H9 (cell line): Measurements from ENCODE around the gene ZNF281. TPM values are rescaled to one million over a fixed set of nuclear protein-coding genes. Genes with fewer than 3 reads are reported as not detected.

Experiments
- DNase-seq: peaks from one replicate; pipeline ENCODE4 v3.0.0-alpha.2; 2017
- H2AFZ ChIP-seq: one replicate; pipeline ENCODE4 v1.6.1; 2013; ENCODE audit warnings: mild to moderate bottlenecking, low read length, control low read depth, moderate library complexity
- H2AK5ac ChIP-seq: 2 replicates; pipeline ENCODE4 v1.6.1; 2013; ENCODE audit warnings: low read length, control low read depth, mixed read lengths; ENCODE audit not compliant: insufficient read length
- H2BK120ac ChIP-seq: one replicate; pipeline ENCODE4 v1.6.1; 2013; ENCODE audit warnings: low read depth, mild to moderate bottlenecking, low read length, control low read depth, inconsistent platforms; ENCODE audit not compliant: poor library complexity, severe bottlenecking
- H2BK12ac ChIP-seq: 2 replicates; pipeline ENCODE4 v1.6.1; 2013; ENCODE audit warnings: low read length, control low read depth, mixed read lengths, low read depth; ENCODE audit not compliant: insufficient read length
- H2BK15ac ChIP-seq: 2 replicates; pipeline ENCODE4 v1.6.1; 2013; ENCODE audit warnings: low read depth, low read length, control low read depth
- H2BK20ac ChIP-seq: one replicate; pipeline ENCODE4 v1.6.1; 2013; ENCODE audit warnings: low read depth, mild to moderate bottlenecking, low read length, control low read depth, inconsistent platforms; ENCODE audit not compliant: poor library complexity, severe bottlenecking
- H2BK5ac ChIP-seq: 2 replicates; pipeline ENCODE4 v1.6.1; 2013; ENCODE audit warnings: low read length, control low read depth, mixed read lengths; ENCODE audit not compliant: insufficient read length
- H3K14ac ChIP-seq: 2 replicates; pipeline ENCODE4 v1.6.1; 2013; ENCODE audit warnings: low read length, control low read depth; ENCODE audit not compliant: insufficient read depth
- H3K18ac ChIP-seq: 2 replicates; pipeline ENCODE4 v1.6.1; 2013; ENCODE audit warnings: low read depth, mild to moderate bottlenecking, mixed read lengths, low read length, control low read depth; ENCODE audit not compliant: insufficient read length
- H3K23ac ChIP-seq: 2 replicates; pipeline ENCODE4 v1.6.1; 2013; ENCODE audit warnings: low read length, control low read depth, mixed read lengths, low read depth; ENCODE audit not compliant: insufficient read length
- H3K23me2 ChIP-seq: 2 replicates; pipeline ENCODE4 v1.6.1; 2013; ENCODE audit warnings: low read depth, mild to moderate bottlenecking, mixed read lengths, low read length, control low read depth; ENCODE audit not compliant: insufficient read length, poor library complexity, severe bottlenecking
- H3K27ac ChIP-seq: 2 replicates; pipeline ENCODE4 v1.5.1; 2013; ENCODE audit warnings: low read length, control low read depth, mixed read lengths, low read depth; ENCODE audit not compliant: insufficient read length
- H3K27me3 ChIP-seq: 2 replicates; pipeline ENCODE4 v1.6.1; 2013; ENCODE audit warnings: low read length, control low read depth, inconsistent platforms; ENCODE audit not compliant: insufficient read depth
- H3K4ac ChIP-seq: 2 replicates; pipeline ENCODE4 v1.6.1; 2013; ENCODE audit warnings: low read depth, mild to moderate bottlenecking, control low read depth, inconsistent platforms, low read length, moderate library complexity
- H3K4me1 ChIP-seq: 2 replicates; pipeline ENCODE4 v1.6.1; 2013; ENCODE audit warnings: low read length, control low read depth, inconsistent platforms; ENCODE audit not compliant: insufficient read depth
- H3K4me2 ChIP-seq: 2 replicates; pipeline ENCODE4 v1.6.1; 2013; ENCODE audit warnings: low read length, control low read depth, mixed read lengths; ENCODE audit not compliant: insufficient read length, insufficient read depth
- H3K56ac ChIP-seq: 2 replicates; pipeline ENCODE4 v1.6.1; 2013; ENCODE audit warnings: low read depth, mild to moderate bottlenecking, mixed read lengths, low read length, control low read depth; ENCODE audit not compliant: insufficient read length
- H3K79me1 ChIP-seq: 2 replicates; pipeline ENCODE4 v1.6.1; 2013; ENCODE audit warnings: low read depth, mild to moderate bottlenecking, moderate library complexity, low read length, control low read depth, inconsistent platforms; ENCODE audit not compliant: insufficient read depth, poor library complexity, severe bottlenecking
- H3K79me2 ChIP-seq: 2 replicates; pipeline ENCODE4 v1.6.1; 2013; ENCODE audit warnings: low read length, control low read depth, inconsistent platforms; ENCODE audit not compliant: insufficient read depth
- H3K9ac ChIP-seq: 2 replicates; pipeline ENCODE4 v1.6.1; 2013; ENCODE audit warnings: low read length, control low read depth, mixed read lengths; ENCODE audit not compliant: insufficient read length; ENCODE audit errors: extremely low read depth
- H3K9me3 ChIP-seq: one replicate; pipeline ENCODE4 v1.6.1; 2013; ENCODE audit warnings: low read depth, low read length, inconsistent platforms; ENCODE audit not compliant: control insufficient read depth
- H3T11ph ChIP-seq: one replicate; pipeline ENCODE4 v1.6.1; 2013; ENCODE audit warnings: mild to moderate bottlenecking, low read length, control low read depth, inconsistent platforms
- H4K20me1 ChIP-seq: one replicate; pipeline ENCODE4 v1.6.1; 2013; ENCODE audit not compliant: control insufficient read depth, insufficient read length, insufficient read depth
- H4K5ac ChIP-seq: 2 replicates; pipeline ENCODE4 v1.6.1; 2013; ENCODE audit warnings: low read depth, mild to moderate bottlenecking, mixed read lengths, low read length, control low read depth; ENCODE audit not compliant: insufficient read length
- H4K8ac ChIP-seq: replicated peaks from 2 replicates; pipeline ENCODE4 v1.6.1; 2013; ENCODE audit warnings: low read length, control low read depth, mixed read lengths, low read depth; ENCODE audit not compliant: insufficient read length
- H4K91ac ChIP-seq: 2 replicates; pipeline ENCODE4 v1.6.1; 2013; ENCODE audit warnings: low read depth, mild to moderate bottlenecking, moderate library complexity, mixed read lengths, low read length, control low read depth; ENCODE audit not compliant: insufficient read length
- H3K27ac Mint-ChIP-seq, 3 experiments: 2 replicates in 2 of 3; 3 replicates in 1 of 3; pipeline ENCODE4 v1.8.0; 2020 to 2021; ENCODE audit warnings: mixed read lengths in 3 of 3, mild to moderate bottlenecking in 1 of 3, moderate library complexity in 1 of 3
- H3K27me3 Mint-ChIP-seq: 2 replicates; pipeline ENCODE4 v1.8.0; 2021; ENCODE audit warnings: low read depth, mild to moderate bottlenecking, moderate library complexity, mixed read lengths
- H3K36me3 Mint-ChIP-seq, 3 experiments: 2 replicates in 2 of 3; 3 replicates in 1 of 3; pipeline ENCODE4 v1.8.0; 2020 to 2021; ENCODE audit warnings: low read depth in 3 of 3, mixed read lengths in 3 of 3; ENCODE audit not compliant: insufficient read depth in 1 of 3
- H3K4me1 Mint-ChIP-seq, 2 experiments: 2 replicates each; pipeline ENCODE4 v1.8.0; 2020; ENCODE audit warnings: mixed read lengths in 2 of 2
- H3K4me3 Mint-ChIP-seq, 2 experiments: 2 replicates in 1 of 2; 3 replicates in 1 of 2; pipeline ENCODE4 v1.8.0; 2020 to 2021; ENCODE audit warnings: mild to moderate bottlenecking in 2 of 2, mixed read lengths in 2 of 2, moderate library complexity in 1 of 2
- H3K9me3 Mint-ChIP-seq, 2 experiments: 2 replicates in 1 of 2; 3 replicates in 1 of 2; pipeline ENCODE4 v1.8.0; 2020; ENCODE audit warnings: mild to moderate bottlenecking in 2 of 2, mixed read lengths in 2 of 2, moderate library complexity in 1 of 2
- WGBS: extraction: QIAGEN DNeasy Blood & Tissue Kit; methylation state at CpG from one replicate; pipeline ENCODE4 v1.1.7; 2013; ENCODE audit warnings: missing lambda C conversion rate, low lambda C conversion rate, mixed read lengths; ENCODE audit not compliant: insufficient read length; ENCODE audit errors: extremely low coverage; 5-methylcytosine and 5-hydroxymethylcytosine counted together
- total RNA-seq: library from RNA; stranded (reverse); gene quantifications from 2 replicates; pipeline ENCODE4 v1.2.1, GENCODE V29; 2021
- TF ChIP-seq, protein P1 (sequence below): fragments of 200-600 bp; sonication (generic); conservative IDR thresholded peaks from 3 replicates; pipeline ENCODE4 v1.8.0; 2021; ENCODE audit warnings: antibody characterized with exemption, mild to moderate bottlenecking

The ZNF281 gene
- total RNA-seq, 1 experiment from 2014 or later: 75.2 TPM

DNA sequence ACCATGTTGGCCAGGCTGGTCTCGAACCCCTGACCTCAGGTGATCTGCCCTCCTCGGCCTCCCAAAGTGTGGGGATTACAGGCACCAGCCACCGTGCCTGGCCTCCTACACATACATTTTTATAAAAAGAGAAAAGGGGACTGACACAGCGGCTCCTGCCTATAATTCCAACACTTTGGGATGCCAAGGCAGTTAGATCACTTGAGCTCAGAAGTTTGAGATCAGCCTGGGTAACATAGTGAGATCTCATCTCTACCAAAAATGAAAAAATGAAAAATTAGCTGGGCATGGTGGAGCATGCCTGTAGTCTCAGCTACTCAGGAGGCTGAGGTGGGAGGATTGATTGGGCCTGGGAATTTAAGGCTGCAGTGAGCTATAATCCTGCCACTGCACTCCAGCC, 23.4 kb downstream of the ZNF281 start:
- Histone ChIP-seq H2AK5ac (no peak overlapping the region), H3K79me2 (no peaks in the 10 kb centered on the region), H2BK15ac (no peak overlapping the region), H2BK5ac (no peak overlapping the region), H3K4ac (no peak overlapping the region), H3T11ph (no peak overlapping the region), H4K5ac (no peak overlapping the region), H2BK12ac (no peak overlapping the region), H4K20me1 (no peaks in the 10 kb centered on the region), H3K9ac (no peak overlapping the region), H3K27me3 (no peaks in the 10 kb centered on the region), H2BK20ac (no peak overlapping the region), H3K14ac (no peak overlapping the region), H4K8ac (no peak overlapping the region), H3K23ac (no peak overlapping the region), H3K4me2 (no peak overlapping the region), H3K79me1 (no peaks in the 10 kb centered on the region), H3K9me3 (no peaks in the 10 kb centered on the region), H3K18ac (no peak overlapping the region), H3K56ac (no peak overlapping the region), H3K23me2 (no peaks in the 10 kb centered on the region), H3K27ac (no peak overlapping the region), H2BK120ac (no peak overlapping the region), H2AFZ (no peak overlapping the region), H4K91ac (no peak overlapping the region), H3K4me1 (peaks cover 10% of the 10 kb centered on the region; the same call in 1 of the 2 replicates)
- Mint-ChIP-seq H3K4me1 (peaks cover 11 to 12% of the 10 kb centered on the region in 2 experiments), H3K9me3 (no peaks in the 10 kb centered on the region), H3K27me3 (no peaks in the 10 kb centered on the region), H3K4me3 (no peak overlapping the region), H3K36me3 (peaks cover 0 to 4% (median 0%) of the 10 kb centered on the region in 3 experiments; a peak in 2 of 7 replicates), H3K27ac (no peak overlapping the region)
- TF ChIP-seq, protein P1, sequence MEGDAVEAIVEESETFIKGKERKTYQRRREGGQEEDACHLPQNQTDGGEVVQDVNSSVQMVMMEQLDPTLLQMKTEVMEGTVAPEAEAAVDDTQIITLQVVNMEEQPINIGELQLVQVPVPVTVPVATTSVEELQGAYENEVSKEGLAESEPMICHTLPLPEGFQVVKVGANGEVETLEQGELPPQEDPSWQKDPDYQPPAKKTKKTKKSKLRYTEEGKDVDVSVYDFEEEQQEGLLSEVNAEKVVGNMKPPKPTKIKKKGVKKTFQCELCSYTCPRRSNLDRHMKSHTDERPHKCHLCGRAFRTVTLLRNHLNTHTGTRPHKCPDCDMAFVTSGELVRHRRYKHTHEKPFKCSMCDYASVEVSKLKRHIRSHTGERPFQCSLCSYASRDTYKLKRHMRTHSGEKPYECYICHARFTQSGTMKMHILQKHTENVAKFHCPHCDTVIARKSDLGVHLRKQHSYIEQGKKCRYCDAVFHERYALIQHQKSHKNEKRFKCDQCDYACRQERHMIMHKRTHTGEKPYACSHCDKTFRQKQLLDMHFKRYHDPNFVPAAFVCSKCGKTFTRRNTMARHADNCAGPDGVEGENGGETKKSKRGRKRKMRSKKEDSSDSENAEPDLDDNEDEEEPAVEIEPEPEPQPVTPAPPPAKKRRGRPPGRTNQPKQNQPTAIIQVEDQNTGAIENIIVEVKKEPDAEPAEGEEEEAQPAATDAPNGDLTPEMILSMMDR: no peak
- WGBS: no CpG with 5 or more reads among the region's 4 CpGs
- DNase-seq: no peak
